Suprapubic skin (tissue), 3 donors: ENCODE data around the gene APOE.

Experiments
- CTCF ChIP-seq, 2 donors: fragments of 200-600 bp in 1 of 2; fragments of 450-650 bp in 1 of 2; sonication (generic) in 1 of 2; IDR thresholded peaks; one replicate each; pipeline ENCODE4 v1.5.1; 2016 to 2019; ENCODE audit warnings: antibody characterized with exemption in 2 of 2, mild to moderate bottlenecking in 1 of 2, moderate library complexity in 1 of 2
- EP300 ChIP-seq: sonication (generic); formaldehyde crosslinking; IDR thresholded peaks from one replicate; pipeline ENCODE4 v1.6.1; 2017; ENCODE audit warnings: antibody characterized with exemption
- POLR2A ChIP-seq, 2 donors: fragments of 450-650 bp; IDR thresholded peaks; one replicate each; pipeline ENCODE4 v1.6.1; 2017; ENCODE audit warnings: antibody characterized with exemption in 2 of 2, mild to moderate bottlenecking in 2 of 2, moderate library complexity in 2 of 2

GRCh38 chr19:44883922-44884321 lies 21.7 kb upstream of the APOE start:
- TF ChIP-seq CTCF (IDR thresholded peaks at IDR 0.05) (no peak), EP300 (no peak), POLR2A (IDR thresholded peaks at IDR 0.05) (no peak)
